K562 (cell line): Measurements from ENCODE around the gene ADAMTS2. TPM values are rescaled to one million over a fixed set of nuclear protein-coding genes. Genes with fewer than 3 reads are reported as not detected.

Experiments
- ATAC-seq: fragments of 200-7000 bp; cut with Tn5 transposase; 3 replicates; pipeline ENCODE4 v1.9.1; 2020; ENCODE audit warnings: moderate library complexity
- BruUV-seq: library from RNA; stranded (reverse); fragments of 400-500 nt; replicated peaks from 2 replicates; lab custom pipeline; 2021; lab: Mats Ljungman, UMichigan
- CTCF ChIA-PET: fragments of 300-600 bp; formaldehyde crosslinking; extraction: SDS; loops from one replicate; lab custom pipeline; 2021; ENCODE audit warnings: low intra/inter-chr PET ratio; lab: Yijun Ruan, JAX
- POLR2A ChIA-PET: fragments of 300-600, 350-650 bp; sonication (Branson Sonifier 250); formaldehyde crosslinking; extraction: SDS; loops from one replicate; lab custom pipeline; 2021; ENCODE audit warnings: antibody characterized with exemption, inconsistent platforms; lab: Yijun Ruan, JAX
- DNase-seq, 4 experiments: peaks; one replicate each; pipeline versions ENCODE4 v3.0.0 to v3.0.0-alpha.2; 2011 to 2018; ENCODE audit warnings: low spot score in 3 of 4, mixed read lengths in 3 of 4; ENCODE audit errors: extremely low read depth in 1 of 4
- FAIRE-seq: peaks from 2 replicates; lab custom pipeline; 2011; peaks lifted over from hg19 to GRCh38; lab: Jason Lieb, UNC
- H2AFZ ChIP-seq: 2 replicates; pipeline ENCODE4 v1.6.0; 2011; ENCODE audit warnings: low read depth, low read length, control low read depth, inconsistent platforms
- H3K27ac ChIP-seq: fragments of 200-600 bp; 3 replicates; pipeline ENCODE4 v1.8.0; 2011; ENCODE audit warnings: low read depth, mild to moderate bottlenecking, control low read depth, inconsistent platforms, low read length, moderate library complexity, mixed read lengths; ENCODE audit errors: extremely low read depth
- H3K27me3 ChIP-seq, 2 experiments: fragments of 300-600 bp in 1 of 2; 2 replicates in 1 of 2; 3 replicates in 1 of 2; pipeline versions ENCODE4 v1.6.0 to v1.8.0; 2011; ENCODE audit warnings: inconsistent platforms in 2 of 2, low read length in 2 of 2, mild to moderate bottlenecking in 1 of 2, mixed read lengths in 1 of 2, moderate library complexity in 1 of 2; ENCODE audit not compliant: control insufficient read depth in 2 of 2, insufficient read depth in 2 of 2
- H3K36me3 ChIP-seq: fragments of 300-600 bp; 3 replicates; pipeline ENCODE4 v1.8.0; 2011; ENCODE audit warnings: mild to moderate bottlenecking, low read length, inconsistent platforms; ENCODE audit not compliant: control insufficient read depth, insufficient read depth
- H3K4me1 ChIP-seq, 2 experiments: fragments of 200-600 bp in 1 of 2; replicated peaks in 1 of 2; 2 replicates in 1 of 2; 3 replicates in 1 of 2; pipeline versions ENCODE4 v1.5.1 to v1.8.0; 2011; ENCODE audit warnings: inconsistent platforms in 2 of 2, low read length in 2 of 2, mild to moderate bottlenecking in 1 of 2, mixed read lengths in 1 of 2, moderate library complexity in 1 of 2; ENCODE audit not compliant: control insufficient read depth in 2 of 2, insufficient read depth in 2 of 2
- H3K4me2 ChIP-seq: 2 replicates; pipeline ENCODE4 v1.6.1; 2011; ENCODE audit warnings: low read length, control low read depth, inconsistent platforms, mixed read lengths; ENCODE audit not compliant: insufficient read depth
- H3K4me3 ChIP-seq: fragments of 200-600 bp; sonication (generic), shearing (Covaris generic); 2 replicates; pipeline ENCODE4 v1.5.1; 2016; ENCODE audit warnings: control low read depth, inconsistent platforms
- H3K79me2 ChIP-seq: fragments of 200-600 bp; 3 replicates; pipeline ENCODE4 v1.8.0; 2011; ENCODE audit warnings: low read length, inconsistent platforms; ENCODE audit not compliant: control insufficient read depth, insufficient read depth
- H3K9ac ChIP-seq, 2 experiments: 2 replicates each; pipeline versions ENCODE4 v1.6.0 to v1.6.1; 2011; ENCODE audit warnings: low read depth in 2 of 2, low read length in 2 of 2, control low read depth in 1 of 2, inconsistent platforms in 1 of 2, mild to moderate bottlenecking in 1 of 2, mixed read lengths in 1 of 2; ENCODE audit not compliant: insufficient read depth in 1 of 2
- H3K9me1 ChIP-seq: one replicate; pipeline ENCODE4 v1.6.0; 2011; ENCODE audit warnings: inconsistent platforms, mild to moderate bottlenecking, low read length, moderate library complexity; ENCODE audit not compliant: control insufficient read depth, insufficient read depth
- H3K9me3 ChIP-seq: replicated peaks from 2 replicates; pipeline ENCODE4 v1.5.1; 2011; ENCODE audit warnings: low read depth, low read length, inconsistent platforms; ENCODE audit not compliant: control insufficient read depth, insufficient read depth
- H4K20me1 ChIP-seq: replicated peaks from 2 replicates; pipeline ENCODE4 v1.6.1; 2011; ENCODE audit warnings: low read length, inconsistent platforms, mixed read lengths; ENCODE audit not compliant: control insufficient read depth, insufficient read depth
- CBX1 ChIP-seq: sonication (generic); IDR thresholded peaks from 2 replicates; pipeline ENCODE4 v1.6.1; 2016; ENCODE audit warnings: antibody characterized with exemption, low read depth, mild to moderate bottlenecking
- CXXC5 ChIP-seq: fragments of 250-450 bp; sonication (Bioruptor Pico); IDR thresholded peaks from 2 replicates; pipeline ENCODE4 v1.8.0; 2022; ENCODE audit warnings: inconsistent platforms, mild to moderate bottlenecking, moderate library complexity
- HOMEZ ChIP-seq: fragments of 250-450 bp; sonication (Bioruptor Pico); IDR thresholded peaks from 2 replicates; pipeline ENCODE4 v1.4.0; 2020; ENCODE audit warnings: mild to moderate bottlenecking, moderate library complexity
- JUND ChIP-seq, 2 experiments: IDR thresholded peaks; 2 replicates in 1 of 2; 3 replicates in 1 of 2; pipeline ENCODE4 v1.6.1; 2011; ENCODE audit warnings: borderline replicate concordance in 2 of 2, low read depth in 2 of 2, low read length in 2 of 2, improper control_type of control experiment in 1 of 2, missing biosample characterization in 1 of 2, missing genetic modification characterization in 1 of 2, missing genetic modification reagents in 1 of 2
- MNT ChIP-seq, 2 experiments: fragments of 450-650 bp; conservative IDR thresholded peaks; 2 replicates each; pipeline ENCODE4 v1.6.1; 2017; ENCODE audit warnings: mild to moderate bottlenecking in 2 of 2, moderate library complexity in 2 of 2
- PCBP2 ChIP-seq: fragments of 200-400 bp; formaldehyde crosslinking; IDR thresholded peaks from 2 replicates; pipeline ENCODE4 v1.6.1; 2018; ENCODE audit warnings: low read length, low read depth, mild to moderate bottlenecking, moderate library complexity; ENCODE audit not compliant: poor library complexity, severe bottlenecking
- POLR2H ChIP-seq: IDR thresholded peaks from 2 replicates; pipeline ENCODE4 v1.6.1; 2016; ENCODE audit warnings: missing genetic modification characterization, low read depth, mild to moderate bottlenecking, control low read depth, missing compliant biosample characterization, moderate library complexity
- PYGO2 ChIP-seq: fragments of 450-650 bp; IDR thresholded peaks from 2 replicates; pipeline ENCODE4 v1.6.1; 2016; ENCODE audit warnings: mild to moderate bottlenecking, missing genetic modification characterization, moderate library complexity, missing compliant biosample characterization
- SFPQ ChIP-seq: fragments of 200-400 bp; formaldehyde crosslinking; IDR thresholded peaks from 2 replicates; pipeline ENCODE4 v1.6.1; 2017; ENCODE audit warnings: mild to moderate bottlenecking, low read depth, low read length, moderate library complexity
- XRCC5 ChIP-seq: fragments of 200-400 bp; formaldehyde crosslinking; IDR thresholded peaks from 2 replicates; pipeline ENCODE4 v1.6.1; 2017; ENCODE audit warnings: low read depth, mild to moderate bottlenecking, low read length
- ZNF239 ChIP-seq: fragments of 250-450 bp; sonication (Bioruptor Pico); IDR thresholded peaks from 2 replicates; pipeline ENCODE4 v1.4.0; 2020; ENCODE audit warnings: mild to moderate bottlenecking
- ZNF583 ChIP-seq: fragments of 250-450 bp; sonication (Bioruptor Pico); IDR thresholded peaks from 2 replicates; pipeline ENCODE4 v1.4.0; 2020
- ZNF695 ChIP-seq: fragments of 450-650 bp; formaldehyde crosslinking; IDR thresholded peaks from 2 replicates; pipeline ENCODE4 v1.4.0; 2020; ENCODE audit warnings: mild to moderate bottlenecking, moderate library complexity
- WGBS: fragments of 100-300 bp; shearing (Covaris generic); methylation state at CpG from one replicate; pipeline ENCODE4 v1.1.6; 2016; ENCODE audit warnings: low coverage, mixed read lengths; ENCODE audit not compliant: insufficient coverage; ENCODE audit errors: missing lambda C conversion rate; 5-methylcytosine and 5-hydroxymethylcytosine counted together
- in situ Hi-C: fragments of 300-500 bp; cut with MboI; formaldehyde crosslinking; loops from 4 replicates; pipeline ENCODE4 v1.15.0; 2018; ENCODE audit warnings: inconsistent platforms, mixed read lengths
- intact Hi-C: fragments of 100-400 bp; cut with micrococcal nuclease; formaldehyde crosslinking; loops from 2 replicates; pipeline ENCODE4 v1.14.2; 2022
- polyA plus RNA-seq, 8 experiments: library from polyadenylated mRNA; depleted of rRNA in 4 of 8; stranded (reverse) in 5 of 8; unstranded in 3 of 8; fragments of >200 nt; fragmentation: Nextera tagmentation in 2 of 8; fragmentation: Illumina TruSeq in 1 of 8; extraction: Ambion mirVana in 2 of 8; extraction: Trizol in 1 of 8; gene quantifications; 2 replicates each; pipeline versions ENCODE4 v1.2.1 to v1.2.3, GENCODE V29; 2011 to 2014; ENCODE audit warnings: inconsistent platforms in 1 of 8, missing spikeins in 1 of 8
- total RNA-seq, 7 experiments: library from RNA; depleted of rRNA in 6 of 7; stranded (reverse); fragments of >200 nt in 6 of 7; fragmentation: Illumina TruSeq in 2 of 7; extraction: Trizol in 2 of 7; gene quantifications; 2 replicates each; pipeline versions ENCODE4 v1.2.1 to v1.2.3, GENCODE V29; 2011 to 2021; ENCODE audit warnings: low replicate concordance in 1 of 7

The ADAMTS2 gene
- total and polyA plus RNA-seq, 9 of the 15 experiments (the other 6 are each of a cell fraction or from before 2014, with no cell fraction given), result not detected

- no peak for TF ChIP-seq ZNF695 (CRISPR knock-in tag)
- no peak for TF ChIP-seq JUND (IDR thresholded peaks at IDR 0.05; ENCODE audit: borderline replicate concordance, low read depth, low read length)
- no peak for TF ChIP-seq JUND (tag; IDR thresholded peaks at IDR 0.05; ENCODE audit: borderline replicate concordance, low read depth, low read length)
- TF ChIP-seq CXXC5 (CRISPR knock-in tag), result no peak
- TF ChIP-seq MNT (conservative IDR thresholded peaks at IDR 0.05), result no peak
- TF ChIP-seq ZNF583 (CRISPR knock-in tag), result no peak
Measured at GRCh38 chr5:179357031-179357430, 11.8 kb upstream of the ADAMTS2 start (continued).

- CTCF ChIA-PET, result no interaction called here
- no peak overlapping the region for H2AFZ ChIP-seq
- H3K79me2 ChIP-seq, result no peaks in the 10 kb centered on the region
- 0% methylated on average over 11 of the region's 11 CpGs for WGBS
- no peaks in the 10 kb centered on the region for H3K4me1 ChIP-seq
- no peaks in the 10 kb centered on the region for H3K9me3 ChIP-seq
- POLR2A ChIA-PET, result interaction anchor here (0.5 to 0.9 kb wide), 2 partner anchors 99 to 109 kb away, joined by 3 read pairs; no protein-coding TSS in a partner anchor
- no peak overlapping the region for H3K4me3 ChIP-seq
- BruUV-seq, result no TSS peak
- H3K27ac ChIP-seq, result no peak overlapping the region
- in situ Hi-C loops (no loop called here), intact Hi-C loops (no loop called here)
- no peaks in the 10 kb centered on the region for H3K9me1 ChIP-seq
- H3K9ac ChIP-seq, result no peak overlapping the region
- no peak overlapping the region for H3K4me2 ChIP-seq
- ATAC-seq (no peak), DNase-seq (no peak), FAIRE-seq (no peak)
- no peaks in the 10 kb centered on the region for H3K36me3 ChIP-seq
- no peaks in the 10 kb centered on the region; the same call in 1 of the 2 replicates for H4K20me1 ChIP-seq
- peaks cover 4 to 33% of the 10 kb centered on the region in 2 experiments; a peak in 3 of 5 replicates for H3K27me3 ChIP-seq
- TF ChIP-seq SFPQ (no peak), XRCC5 (no peak), ZNF239 (CRISPR knock-in tag) (no peak), CBX1 (no peak), HOMEZ (no peak), POLR2H (tag) (no peak), PYGO2 (no peak), PCBP2 (no peak)
Measured at GRCh38 chr5:179355976-179356974, 11.0 kb upstream of the ADAMTS2 start.
